Stimulated activated CD8-positive, alpha-beta memory T cell treated with anti-CD3 and anti-CD28 coated beads, Interleukin-4, amount 100 ng/mL, for 1 hour (primary cell): Measurements from ENCODE around the gene PDZK1IP1.

Experiments used
- DNase-seq, 2 donors: peaks; one replicate each; pipeline ENCODE4 v3.0.0-alpha.2; 2020; ENCODE audit warnings: low read depth in 2 of 2, low spot score in 1 of 2

The PDZK1IP1 gene, protein sequence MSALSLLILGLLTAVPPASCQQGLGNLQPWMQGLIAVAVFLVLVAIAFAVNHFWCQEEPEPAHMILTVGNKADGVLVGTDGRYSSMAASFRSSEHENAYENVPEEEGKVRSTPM

GRCh38 chr1:47189844-47190508 lies at the start of gene PDZK1IP1:
PDZK1IP1 (minus strand) TSS chr1:47190036; CDS start chr1:47189932, 104 bp downstream.
- no peak for DNase-seq

- no peak for DNase-seq
Measured at GRCh38 chr1:47238935-47239592, 49.2 kb upstream of the PDZK1IP1 start.

GRCh38 chr1:47235806-47236205 lies 46.0 kb upstream of the PDZK1IP1 start:
- no peak for DNase-seq

GRCh38 chr1:47235241-47235681 lies 45.4 kb upstream of the PDZK1IP1 start:
- no peak for DNase-seq

DNA sequence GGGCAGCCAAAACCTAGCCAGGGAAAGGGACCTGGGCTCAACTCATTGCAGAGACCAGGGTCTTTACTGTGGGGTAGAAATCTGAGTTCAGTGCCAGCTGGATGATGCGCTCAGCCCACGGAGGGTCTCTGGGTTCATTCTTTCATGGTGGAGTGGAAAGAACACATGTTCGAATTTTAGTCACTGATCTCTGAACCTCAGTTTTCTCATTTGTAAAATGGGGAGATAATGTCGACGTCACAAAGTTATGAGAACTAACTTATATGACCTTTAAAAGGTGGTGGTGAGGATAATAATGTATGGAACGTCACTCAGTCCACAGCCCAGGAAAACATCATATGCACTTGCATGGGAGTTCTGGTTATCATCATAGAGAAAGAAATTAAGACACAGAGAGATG lies 43.4 kb upstream of the PDZK1IP1 start:
- no peak for DNase-seq

DNA sequence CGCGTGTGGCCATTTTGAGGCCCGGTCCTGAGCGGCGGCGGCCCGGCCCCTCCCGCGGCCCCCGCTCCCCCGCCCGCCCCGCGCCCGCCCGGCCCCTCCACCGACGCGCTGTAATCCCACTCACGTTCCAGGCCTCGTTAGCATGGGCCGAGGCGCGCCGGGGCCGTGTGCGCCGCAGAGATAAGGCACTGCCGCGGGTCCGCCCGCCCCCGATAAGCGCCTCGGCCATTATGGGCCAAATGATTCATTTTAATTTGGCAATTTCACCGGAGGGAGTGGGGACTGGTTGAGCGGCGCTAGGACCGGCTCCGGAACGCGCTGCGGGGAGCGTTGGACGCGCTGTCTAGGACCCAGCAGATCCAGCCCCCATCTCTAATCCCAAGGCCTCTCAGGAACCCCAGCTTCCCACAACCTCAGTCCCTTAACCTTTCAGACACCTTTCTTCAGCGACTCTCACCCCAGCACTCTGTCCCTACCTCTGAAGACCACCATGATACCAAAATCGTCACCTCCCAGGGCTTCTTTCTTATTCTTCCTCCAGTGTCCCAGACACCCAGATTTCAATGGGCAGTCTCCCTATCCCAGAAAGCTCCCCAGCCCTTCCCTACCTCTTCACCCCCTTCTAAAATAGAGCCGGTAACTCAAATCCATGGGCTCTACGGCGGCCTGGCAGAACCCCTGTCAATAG lies 42.5 kb upstream of the PDZK1IP1 start, which contains the start of gene TAL1:
TSS of gene TAL1 (minus strand) at position 39 of the 688 bp plus-strand sequence. CDS start 6,337 bp downstream, outside the sequence.
- DNase-seq: no peak

DNA sequence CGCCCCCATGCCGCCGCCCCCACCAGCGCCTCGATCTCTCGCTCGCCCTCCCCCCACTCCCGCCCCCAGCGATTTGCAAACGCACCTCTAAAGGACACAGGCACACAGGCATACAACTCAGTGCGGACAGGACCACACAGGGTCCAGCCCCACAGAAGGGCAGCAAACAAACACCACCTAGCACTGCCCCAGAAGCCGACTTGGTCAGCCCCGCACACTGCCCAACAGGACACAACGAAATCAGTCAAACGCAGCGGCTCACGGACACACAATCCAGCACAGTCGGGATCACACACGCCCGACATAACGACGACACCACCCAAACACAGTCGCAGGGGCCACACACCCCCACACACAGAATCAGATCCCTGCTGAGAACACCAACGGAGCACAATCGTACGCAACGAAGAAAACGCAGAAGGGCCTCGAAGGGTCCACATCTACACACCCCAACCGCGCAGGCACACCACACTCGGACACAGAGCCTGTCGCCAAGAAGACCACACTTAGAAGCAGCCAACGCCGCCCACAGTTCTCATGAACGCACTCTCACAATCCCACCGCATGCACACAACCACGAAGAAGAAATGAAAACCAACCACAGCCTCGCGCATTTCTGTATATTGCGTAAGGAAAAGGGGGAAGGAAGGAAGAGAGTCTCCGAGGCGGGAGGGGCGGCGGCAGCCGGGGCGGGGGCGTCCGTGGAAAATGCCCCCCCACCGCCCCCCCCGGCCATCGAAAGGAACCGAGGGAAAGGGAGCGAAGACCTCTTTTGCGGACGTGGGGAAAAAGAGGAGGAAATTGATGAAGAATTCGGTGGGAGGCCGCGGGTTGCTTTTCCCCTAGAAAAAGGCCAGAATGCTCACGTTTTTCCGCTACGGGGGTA lies 41.7 kb upstream of the PDZK1IP1 start:
- no peak for DNase-seq

DNA sequence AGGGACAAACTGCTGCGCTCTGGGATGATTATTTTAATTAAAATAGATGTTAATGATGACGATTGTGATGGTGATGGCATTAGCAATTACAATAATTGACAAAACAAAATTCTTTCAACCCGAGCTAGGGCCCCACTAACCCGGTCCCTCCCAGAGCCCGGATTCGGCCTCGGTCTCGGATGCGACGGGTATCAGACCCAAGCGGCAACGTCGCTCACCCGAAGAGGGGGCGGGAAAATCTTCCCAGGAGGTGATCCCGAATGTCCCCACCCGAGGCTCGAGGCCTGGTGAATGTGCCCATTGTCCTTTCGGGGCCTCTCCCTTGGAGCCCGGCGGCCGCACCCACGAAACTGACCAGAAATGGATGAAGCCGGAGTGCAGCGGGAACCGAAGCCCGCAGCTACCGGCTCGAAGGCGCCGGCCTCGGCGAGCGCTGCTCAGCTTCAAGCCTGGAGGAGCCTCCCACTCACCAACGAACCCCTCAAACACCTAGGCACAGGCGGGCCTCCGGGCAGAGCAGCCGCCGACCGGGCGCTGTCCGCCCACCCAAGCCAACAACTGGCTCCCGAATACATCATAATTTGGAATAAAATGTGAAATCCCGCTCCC lies 41.0 kb upstream of the PDZK1IP1 start:
- no peak for DNase-seq

DNA sequence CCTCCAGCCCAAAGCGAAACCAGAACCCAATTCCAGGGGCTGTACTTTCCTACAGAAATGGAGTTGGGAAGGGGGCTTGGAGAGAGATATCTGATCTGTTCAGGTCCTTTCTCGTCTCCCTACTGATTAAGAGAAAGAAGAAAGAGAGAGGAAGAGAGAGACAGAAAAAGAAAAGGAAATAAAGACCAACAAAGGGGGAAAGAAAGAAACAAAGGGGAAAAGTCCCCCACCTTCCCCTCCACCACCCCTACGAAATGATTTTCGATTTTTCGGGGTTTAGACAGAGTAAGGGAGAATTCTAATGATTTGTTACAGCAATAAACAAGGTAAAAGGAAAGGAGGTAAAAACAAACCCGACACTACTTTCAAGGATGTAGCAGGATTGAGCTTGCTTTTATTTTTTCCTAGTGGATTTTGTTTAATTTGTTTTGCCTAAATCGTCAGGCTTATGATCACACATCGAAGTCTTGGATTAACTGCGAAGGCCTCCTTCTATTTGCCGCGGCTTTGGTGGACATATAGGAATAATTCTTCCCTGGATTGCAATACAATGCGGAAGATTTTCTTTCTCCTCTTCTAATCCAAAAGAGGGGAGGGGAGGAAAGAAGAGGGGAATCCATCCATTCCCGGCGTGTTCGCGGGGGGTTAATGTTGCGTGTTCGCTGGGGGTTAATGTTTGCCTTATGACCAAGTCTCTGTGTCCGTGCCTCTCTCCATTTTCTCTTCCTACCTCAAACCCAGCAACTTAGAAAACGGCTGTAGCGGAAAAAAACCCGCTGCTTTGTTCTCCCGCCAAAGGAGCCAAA lies 40.3 kb upstream of the PDZK1IP1 start:
- DNase-seq: no peak

DNA sequence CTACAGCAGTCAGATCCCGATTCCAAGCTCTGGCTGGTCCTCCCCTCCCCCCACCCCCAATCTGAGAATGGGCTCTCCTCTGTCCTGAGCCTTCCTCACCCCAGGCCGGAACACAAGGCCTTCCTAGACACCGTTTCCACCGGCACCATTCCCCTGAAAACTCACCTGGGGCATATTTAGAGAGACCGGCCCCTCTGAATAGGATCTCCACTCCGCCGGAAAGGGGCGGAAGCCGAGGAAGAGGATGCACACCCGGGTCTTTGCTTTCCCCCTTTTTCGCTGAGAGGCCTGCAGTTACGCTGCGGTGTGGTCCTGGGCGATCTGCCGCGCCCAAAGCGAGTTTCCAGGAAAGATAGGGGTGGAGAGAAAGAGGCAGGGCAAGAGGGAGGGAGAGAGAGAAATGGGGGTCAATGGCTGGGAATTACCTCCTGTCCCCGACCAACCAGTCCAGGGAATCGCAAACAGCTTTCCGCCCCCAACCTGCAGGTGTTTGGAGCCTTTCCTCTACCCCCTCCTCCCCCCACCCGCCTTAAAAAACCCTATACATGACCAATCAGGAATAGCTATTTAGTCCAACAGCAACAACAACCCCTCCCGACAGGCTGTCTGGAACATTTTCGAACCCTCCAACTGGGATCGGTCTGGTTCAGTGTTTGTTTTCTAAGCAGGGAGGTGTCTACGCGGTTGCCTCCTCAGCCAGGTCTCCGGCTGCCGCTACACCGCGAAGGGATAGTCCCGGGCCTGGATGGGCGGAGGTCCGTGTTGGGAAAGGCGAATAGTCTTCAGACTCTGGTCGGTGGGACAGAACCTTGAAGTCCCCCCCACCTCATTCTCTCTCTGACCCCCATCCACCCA lies 39.4 kb upstream of the PDZK1IP1 start:
- DNase-seq: no peak

- DNase-seq: no peak
Measured at GRCh38 chr1:47228644-47229030, 38.8 kb upstream of the PDZK1IP1 start.

- DNase-seq: no peak
Measured at GRCh38 chr1:47227341-47228232, 37.8 kb upstream of the PDZK1IP1 start.

GRCh38 chr1:47226839-47227215 lies 37.0 kb upstream of the PDZK1IP1 start:
- DNase-seq: no peak

DNA sequence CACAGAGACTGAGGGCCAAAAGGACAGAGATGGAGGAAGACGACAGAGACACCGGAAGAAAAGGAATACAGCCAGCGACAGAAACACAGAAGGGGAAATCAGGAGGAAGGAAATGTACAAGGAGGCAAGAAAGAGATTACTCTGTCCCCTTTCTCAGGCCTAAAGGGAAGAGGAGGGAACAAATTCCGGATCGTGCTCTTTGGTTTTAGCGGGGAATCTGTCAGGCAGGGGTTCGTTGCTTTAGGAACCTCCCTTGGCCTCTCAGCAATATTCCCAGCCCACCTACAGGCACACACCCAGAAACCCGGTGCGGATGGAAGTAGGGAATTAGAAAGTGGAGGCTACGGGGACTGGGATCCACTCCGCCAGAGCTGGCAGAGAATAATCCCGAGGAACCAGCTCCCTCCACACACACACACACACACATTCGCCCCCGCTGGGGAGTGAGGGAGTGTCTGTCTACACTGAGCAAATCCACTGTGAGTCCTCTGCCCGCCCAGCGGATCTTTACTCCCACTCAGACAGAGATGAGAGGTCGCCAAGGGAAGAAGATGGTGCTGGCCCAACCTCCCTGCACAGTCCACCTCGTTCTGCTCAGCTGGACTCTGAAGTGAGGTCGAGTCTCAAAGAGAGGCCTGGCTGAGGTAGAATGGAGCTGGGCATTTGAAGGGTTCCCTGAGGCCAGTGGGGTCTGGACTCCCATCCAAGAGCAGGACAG lies 36.4 kb upstream of the PDZK1IP1 start:
- DNase-seq: no peak

DNA sequence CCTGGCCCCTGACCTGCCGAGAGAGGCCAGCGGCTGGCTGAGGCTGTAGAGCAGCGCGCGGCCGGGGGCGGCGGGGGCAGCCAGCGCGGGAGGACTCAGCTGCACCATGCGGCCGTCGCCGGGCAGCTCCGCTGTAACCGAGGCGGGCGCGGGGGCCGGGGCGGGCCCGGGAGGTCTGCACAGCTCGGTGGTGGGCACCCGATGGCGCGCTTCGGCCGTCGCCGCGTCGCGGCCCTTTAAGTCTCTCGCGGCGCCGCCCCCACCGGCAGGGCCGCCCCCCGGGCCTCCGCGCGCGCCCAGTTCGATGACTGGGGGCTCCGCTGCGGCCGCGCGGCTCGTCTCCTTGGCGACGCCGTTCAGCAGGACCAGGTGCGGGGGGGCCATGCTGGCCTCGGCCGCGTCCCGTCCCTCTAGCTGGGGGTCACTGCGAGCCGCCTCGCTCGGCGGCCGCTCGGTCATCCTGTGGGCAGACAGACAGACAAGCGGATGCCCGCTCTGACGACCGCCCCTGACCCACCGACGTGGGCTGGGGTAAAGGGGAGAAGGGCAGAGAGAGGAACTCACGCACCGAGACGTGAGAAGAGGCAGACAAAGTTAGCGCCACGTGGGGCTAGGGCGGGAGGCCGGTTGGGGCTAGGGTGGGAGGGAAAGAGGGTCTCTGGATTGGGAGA lies 35.7 kb upstream of the PDZK1IP1 start:
- DNase-seq: no peak

DNA sequence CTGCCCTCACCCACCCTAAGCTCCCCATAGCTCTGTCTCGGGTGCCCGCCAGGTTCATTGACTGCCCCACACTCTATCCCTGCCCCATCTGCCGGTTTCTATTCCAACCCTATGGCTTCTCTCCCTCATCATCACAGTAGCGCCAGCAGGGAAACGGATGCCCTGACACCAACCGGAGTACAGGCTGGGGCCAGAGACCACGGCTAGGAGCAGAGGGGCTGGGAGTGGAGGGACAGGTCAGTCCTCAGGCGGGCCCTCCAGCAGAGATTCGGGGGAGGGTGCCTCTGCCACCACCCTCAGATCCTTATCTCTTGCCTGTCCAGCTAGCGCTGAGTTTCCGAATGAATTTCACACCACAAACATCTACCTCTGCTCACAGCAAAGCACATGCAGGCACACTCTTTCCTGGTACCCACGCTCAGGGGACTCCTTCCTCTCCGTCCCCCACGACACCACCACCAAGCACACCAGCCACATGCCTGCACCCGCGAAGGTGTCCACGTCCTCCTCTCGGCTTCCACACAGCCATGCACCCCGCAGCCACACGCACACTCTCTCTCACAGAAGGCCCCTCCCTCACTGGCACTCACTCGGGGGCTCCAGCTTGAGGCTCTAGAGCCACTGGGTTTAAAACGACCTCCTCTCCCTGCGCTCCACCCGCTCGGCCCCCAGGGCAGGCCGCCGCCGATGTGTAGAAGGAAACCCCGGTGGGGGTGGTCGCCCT lies 35.0 kb upstream of the PDZK1IP1 start:
- no peak for DNase-seq
